GM19035 (cell line): ENCODE measurements around the gene RIMBP2.

Experiments used
- ATAC-seq: cut with Tn5 transposase; IDR thresholded peaks from one replicate; pipeline ENCODE4 v1.9.1; 2021; ENCODE audit not compliant: unreplicated experiment

Gene RIMBP2

DNA sequence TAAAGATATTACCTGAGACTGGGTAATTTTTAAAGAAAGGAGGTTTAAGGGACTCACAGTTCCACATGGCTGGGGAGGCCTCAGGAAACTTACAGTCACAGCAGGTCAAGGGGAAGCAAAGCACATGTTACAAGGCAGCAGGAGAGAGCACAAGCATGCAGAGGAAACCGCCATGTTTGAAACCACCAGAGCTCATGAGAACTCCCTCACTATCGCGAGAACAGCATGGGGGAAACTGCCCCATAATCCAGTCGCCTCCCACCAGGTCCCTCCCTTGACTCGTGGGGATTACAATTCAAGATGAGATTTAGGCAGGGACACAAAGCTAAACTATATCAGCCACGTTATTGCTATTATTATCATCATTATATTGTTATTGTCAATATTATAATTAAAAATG, 138.7 kb downstream of the RIMBP2 start:
- no peak for ATAC-seq

DNA sequence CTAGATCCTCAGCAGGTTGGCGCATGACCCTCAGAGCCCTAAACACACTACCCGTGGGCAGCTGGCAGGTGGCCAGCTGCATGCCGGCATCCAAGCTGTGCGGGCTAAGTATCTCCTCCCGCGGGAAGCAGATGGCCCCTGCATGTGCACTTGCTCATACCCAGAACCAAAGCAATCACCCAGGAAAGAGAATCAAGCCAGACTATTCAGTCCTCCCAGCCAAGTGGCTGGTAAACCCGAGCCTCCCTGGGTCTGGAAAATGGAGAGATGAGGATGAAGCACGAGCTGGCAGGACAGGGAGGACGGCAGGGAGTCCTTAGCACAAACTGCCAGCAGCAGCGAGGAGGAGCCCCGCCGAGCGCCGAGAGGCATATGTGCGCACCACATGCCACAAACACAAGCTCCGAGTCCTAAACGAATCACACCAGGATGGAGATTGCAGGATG, 139.7 kb downstream of the RIMBP2 start:
- ATAC-seq, result no peak

DNA sequence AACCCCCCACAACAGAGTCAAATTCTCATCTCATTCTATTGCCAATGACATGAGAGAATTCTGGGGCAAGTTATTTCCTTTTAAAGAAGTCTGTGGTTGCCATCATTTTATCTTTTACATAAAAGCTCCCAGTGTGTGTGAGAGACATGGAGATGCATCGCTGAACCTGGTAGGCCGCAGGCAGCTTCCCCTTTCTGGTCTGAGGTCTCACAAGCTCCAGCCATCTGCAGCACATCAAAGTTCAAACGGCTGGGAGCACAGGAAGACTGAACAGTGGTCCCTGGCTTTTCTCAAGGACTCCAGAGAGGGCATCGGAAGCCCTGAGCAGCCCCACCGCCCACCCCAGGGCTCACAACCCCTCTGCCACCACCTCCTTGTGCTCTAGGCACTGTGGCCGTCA, 141.7 kb downstream of the RIMBP2 start:
- ATAC-seq, result no peak

DNA sequence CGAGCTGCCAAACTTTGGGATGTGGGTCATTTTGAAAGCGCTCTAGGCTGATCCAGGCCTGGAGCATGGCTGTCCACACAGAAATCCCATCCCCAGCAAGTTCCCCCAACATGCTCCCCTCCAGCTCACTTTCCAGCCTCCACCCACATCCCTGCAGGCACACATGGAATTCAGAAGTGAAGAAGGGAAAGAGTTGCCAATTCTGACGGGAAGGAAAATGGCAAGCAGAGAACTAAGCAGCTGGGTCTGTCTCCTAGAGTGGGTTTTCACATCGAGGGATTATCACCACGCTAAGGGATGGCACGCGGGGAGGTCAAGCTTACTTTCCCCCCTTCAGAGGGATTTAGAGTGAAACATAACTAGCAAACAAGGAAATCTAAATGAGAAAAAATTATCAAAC, 142.3 kb downstream of the RIMBP2 start:
- no peak for ATAC-seq

DNA sequence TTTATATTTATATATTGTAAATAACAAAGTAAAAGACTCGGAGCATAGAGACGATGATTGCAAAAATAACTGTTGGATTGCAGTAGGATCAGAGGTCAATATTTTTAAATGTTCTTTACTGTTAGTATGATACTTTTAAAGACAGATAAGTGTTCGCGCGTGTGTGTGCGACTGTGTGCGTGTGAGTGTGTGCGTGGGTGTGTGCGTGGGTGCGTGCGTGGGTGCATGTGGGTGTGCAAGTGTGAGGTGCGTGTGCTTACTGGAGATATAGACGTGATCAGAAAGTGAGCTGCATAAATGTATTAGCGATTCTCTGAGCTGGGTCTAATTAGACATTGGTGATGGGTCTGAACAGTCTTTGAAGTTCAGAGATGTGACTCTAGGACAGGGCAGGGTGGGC, 142.9 kb downstream of the RIMBP2 start:
- no peak for ATAC-seq

GRCh38 chr12:130572553-130572952, 143.5 kb downstream of the RIMBP2 start:
- ATAC-seq, result no peak

DNA sequence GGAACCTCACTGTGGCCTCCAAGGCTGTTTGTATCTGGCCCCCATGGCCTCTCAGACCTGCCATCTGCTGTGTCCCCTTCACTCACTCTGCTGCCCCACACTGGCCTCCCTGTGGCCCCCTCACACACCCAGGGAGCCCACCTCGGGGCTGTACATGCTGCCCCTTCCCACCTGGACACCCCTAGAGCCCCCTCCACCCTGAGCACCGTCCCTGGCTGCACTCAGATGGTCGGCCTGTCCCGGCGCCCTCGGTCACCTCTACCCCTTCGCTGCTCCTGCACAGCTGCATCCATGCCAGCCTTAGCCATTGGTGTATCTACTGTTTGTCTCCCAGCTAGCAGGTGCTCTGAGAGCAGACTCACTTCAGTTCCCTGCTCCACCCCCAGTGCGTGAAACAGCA, 144.4 kb downstream of the RIMBP2 start:
- ATAC-seq, result no peak

DNA sequence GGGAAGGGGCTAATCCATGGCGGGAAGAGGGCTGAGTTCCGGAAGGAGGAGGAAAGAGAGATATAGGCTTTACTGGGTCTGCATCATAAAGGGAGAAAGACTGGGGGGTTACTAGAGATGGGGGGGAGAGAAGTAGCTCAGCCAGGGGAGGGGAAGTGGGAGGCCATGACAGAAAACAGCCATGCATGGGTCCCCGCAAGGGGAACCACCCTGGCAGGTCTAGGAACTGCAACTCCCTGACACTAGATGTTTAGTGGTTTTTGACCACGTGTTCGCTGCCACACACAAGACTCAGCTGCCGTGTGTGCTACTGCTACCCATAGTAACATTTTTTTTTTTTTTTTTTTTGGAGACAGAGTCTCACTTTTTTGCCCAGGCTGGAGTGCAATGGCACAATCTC, 145.0 kb downstream of the RIMBP2 start:
- no peak for ATAC-seq

GRCh38 chr12:130569521-130569920, 146.6 kb downstream of the RIMBP2 start:
- ATAC-seq, result no peak

GRCh38 chr12:130568501-130568900, 147.6 kb downstream of the RIMBP2 start:
- ATAC-seq, result no peak

DNA sequence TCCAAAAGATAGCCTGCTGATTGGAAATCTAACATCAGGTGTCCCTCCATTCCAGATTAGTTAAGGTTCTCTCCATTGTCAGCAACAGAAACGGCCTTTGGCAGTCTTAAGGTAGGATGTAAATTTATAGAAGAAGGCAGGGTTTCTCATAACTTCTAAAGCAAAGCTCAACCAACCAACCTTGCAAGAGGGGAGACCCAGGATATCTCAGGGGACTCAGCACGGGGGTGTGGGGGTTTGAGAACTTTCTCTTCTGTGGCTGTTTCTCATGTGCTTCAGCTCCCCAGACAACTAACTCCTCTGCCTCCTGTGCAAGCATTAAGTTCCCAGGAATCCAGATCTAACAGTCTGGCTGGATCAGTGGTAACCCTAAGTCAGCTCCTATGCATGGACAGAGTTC, 148.1 kb downstream of the RIMBP2 start:
- no peak for ATAC-seq

DNA sequence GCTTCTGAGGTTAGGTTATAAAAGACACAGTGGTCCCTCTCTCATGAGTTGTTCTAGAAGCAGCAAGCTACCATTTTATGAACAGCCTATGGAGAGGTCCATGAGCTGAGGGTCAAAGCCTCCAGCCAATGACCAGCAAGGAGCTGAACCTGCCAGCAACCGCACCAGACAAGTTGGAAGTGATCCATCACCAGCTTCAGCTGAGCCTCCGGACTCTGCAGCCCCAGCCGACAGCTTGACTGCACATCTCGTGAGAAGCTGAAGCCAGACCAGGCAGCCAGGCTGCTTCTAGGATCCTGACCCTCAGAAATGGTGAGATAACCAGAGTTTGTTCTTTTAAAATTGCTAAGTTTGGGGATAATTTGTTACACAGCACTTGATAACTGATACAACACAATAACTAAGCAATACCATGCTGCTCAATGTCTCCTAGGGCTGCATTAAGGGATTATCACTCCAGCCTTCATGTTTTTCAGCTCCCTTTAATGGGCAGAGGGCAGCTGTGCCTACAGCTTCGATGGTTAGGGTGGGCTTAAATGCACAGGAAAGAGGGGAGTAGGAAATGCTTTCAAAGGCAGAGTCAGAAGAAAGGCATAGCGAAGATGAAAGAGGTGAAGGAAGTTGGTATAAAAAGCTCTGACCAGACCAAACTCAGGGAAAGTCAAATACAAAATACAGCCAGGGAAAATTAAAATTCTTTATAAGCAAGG, 149.5 kb downstream of the RIMBP2 start:
- no peak for ATAC-seq

- no peak for ATAC-seq
These were observed 150.9 kb downstream of the RIMBP2 start for GRCh38 chr12:130565189-130565588.

GRCh38 chr12:130563323-130563722, 152.8 kb downstream of the RIMBP2 start:
- ATAC-seq, result no peak

DNA sequence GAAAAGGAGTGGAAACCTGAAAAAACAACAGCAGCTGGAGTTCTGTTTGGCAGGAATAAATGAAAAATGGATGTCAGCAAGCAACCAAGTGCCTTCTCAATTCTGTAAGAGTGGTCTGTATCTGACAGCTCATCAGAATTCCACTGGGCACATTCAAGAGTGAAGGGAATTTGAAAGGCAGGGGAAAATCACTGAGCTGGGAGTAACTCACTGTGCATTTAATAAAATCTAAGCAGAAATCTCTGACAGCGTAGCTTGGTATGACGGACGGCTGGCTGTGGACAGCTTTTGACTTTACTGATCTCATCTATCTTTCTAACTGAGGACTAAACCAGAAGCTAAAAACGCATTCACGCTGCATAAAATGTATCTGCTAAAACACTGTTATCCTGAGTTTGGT, 153.4 kb downstream of the RIMBP2 start:
- no peak for ATAC-seq

DNA sequence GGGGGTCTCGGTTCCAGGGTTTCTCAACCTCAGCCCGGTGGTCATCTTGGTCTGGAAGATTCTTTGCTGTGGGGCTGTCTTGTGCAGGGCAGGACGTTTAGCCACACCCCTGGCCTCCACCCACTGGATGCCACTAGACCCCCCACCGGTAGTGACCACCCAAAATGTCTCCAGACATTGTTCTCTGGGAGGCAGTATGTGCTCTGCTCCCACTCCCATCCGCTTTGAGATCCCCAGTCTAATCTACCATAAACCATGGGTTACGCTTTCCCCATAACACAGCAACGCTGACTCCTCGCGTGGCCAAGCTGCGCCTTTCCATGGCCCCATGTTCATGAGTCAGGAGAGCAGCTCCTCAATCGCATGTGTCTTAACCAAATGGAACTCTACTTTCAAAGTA, 155.8 kb downstream of the RIMBP2 start:
- ATAC-seq, result no peak

- ATAC-seq, result no peak
These were observed 156.3 kb downstream of the RIMBP2 start for GRCh38 chr12:130559806-130560205.

GRCh38 chr12:130557886-130558765, 158.0 kb downstream of the RIMBP2 start:
- no peak for ATAC-seq

GRCh38 chr12:130557201-130557600, 158.9 kb downstream of the RIMBP2 start:
- ATAC-seq, result no peak

DNA sequence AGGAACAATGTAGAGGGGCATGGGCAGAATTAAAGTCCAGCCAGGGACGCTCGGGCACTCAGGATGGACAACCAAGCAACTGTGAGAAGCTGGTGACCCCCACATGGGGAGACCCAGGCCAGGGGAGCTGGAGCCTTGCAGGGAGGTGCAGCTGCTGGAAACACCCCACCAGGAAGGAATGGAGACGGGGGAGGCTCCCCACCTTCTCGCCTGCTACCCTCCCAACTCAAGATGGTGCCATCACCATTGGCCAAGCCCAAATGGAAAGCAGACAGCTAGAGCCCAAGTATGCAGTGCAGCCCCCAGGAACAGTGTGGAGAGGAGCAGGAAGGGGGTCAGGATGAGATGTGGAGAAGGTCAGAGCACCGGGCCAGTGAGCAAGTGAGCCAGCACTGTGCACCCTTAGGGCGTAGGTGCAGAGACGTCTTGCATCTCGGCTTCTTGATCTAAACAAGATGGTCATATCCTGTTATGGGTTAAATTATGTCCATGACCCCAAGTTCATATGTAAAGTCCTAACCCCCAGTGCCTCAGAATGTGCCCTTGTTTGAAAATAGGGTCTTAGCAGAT, 159.5 kb downstream of the RIMBP2 start:
- no peak for ATAC-seq

DNA sequence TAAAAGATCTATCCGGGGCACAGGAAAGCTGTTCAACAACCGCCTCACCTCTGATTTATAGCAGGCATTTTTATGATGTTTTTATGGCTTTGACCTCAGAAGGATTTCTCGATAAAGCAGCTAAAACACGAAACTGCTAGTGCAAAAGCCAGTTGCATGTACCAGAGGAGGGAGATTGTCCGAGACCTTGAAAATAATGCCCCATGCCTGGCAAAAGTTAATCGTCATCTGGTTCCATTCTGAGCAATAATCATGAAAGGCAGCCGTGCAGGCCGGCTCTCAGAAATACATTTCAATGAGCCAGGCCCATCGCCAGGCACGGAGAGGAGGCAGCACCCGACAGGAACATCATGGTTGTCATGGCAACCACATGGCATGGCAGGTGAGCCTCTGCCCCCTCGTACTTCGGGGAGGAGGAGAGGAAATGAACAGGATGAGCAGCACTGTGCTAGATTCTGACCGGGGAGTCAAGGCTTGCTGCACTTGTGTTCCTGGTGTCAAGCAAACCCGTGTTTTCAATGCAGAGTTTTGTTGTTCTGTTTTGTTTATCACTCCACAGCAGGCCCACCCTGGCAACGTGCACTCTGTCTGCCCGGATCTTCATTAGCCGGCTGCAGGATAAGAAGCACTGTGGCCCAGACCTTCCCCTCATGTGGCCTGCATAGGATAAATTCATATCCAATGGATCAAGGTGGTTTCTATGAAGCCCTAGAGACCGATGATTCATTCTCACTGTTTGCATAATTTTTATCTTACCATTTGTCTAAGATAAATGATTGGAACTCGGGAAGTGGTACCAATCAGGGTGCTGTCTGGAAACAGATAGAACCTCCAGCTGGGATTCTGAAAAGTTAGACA, 160.2 kb downstream of the RIMBP2 start:
- no peak for ATAC-seq
